HCT116 (cell line): ENCODE data around the gene ALG1L2.
"Not testable (repeated sequence)": the region's sequence is repeated elsewhere in the genome, so short reads cannot be mapped to it uniquely, and the experiment has no call there.

Source experiments
- EGR1 ChIP-seq: IDR thresholded peaks from 2 replicates; pipeline ENCODE4 v1.6.1; 2012; ENCODE audit warnings: low read depth
- POLR2A ChIP-seq: IDR thresholded peaks from 2 replicates; pipeline ENCODE4 v1.7.0; 2011; ENCODE audit warnings: borderline replicate concordance; ENCODE audit not compliant: insufficient read depth, insufficient read length; ENCODE audit errors: extremely low read depth
- RAD21 ChIP-seq: IDR thresholded peaks from 2 replicates; pipeline ENCODE4 v1.6.1; 2012; ENCODE audit warnings: low read depth, mild to moderate bottlenecking
- SIN3A ChIP-seq: IDR thresholded peaks from 2 replicates; pipeline ENCODE4 v1.6.1; 2012; ENCODE audit warnings: low read depth
- TCF7L2 ChIP-seq: IDR thresholded peaks from 2 replicates; pipeline ENCODE4 v1.7.0; 2011; ENCODE audit warnings: borderline replicate concordance, inconsistent platforms; ENCODE audit not compliant: insufficient read depth, insufficient read length; ENCODE audit errors: extremely low read depth
- YY1 ChIP-seq: IDR thresholded peaks from 2 replicates; pipeline ENCODE4 v1.6.1; 2011; ENCODE audit warnings: low read length, low read depth, moderate library complexity, mild to moderate bottlenecking; ENCODE audit not compliant: insufficient replicate concordance; ENCODE audit errors: extremely low read depth
- TF ChIP-seq, protein P1 (sequence below), 3 experiments: fragments of 200-600 bp in 1 of 3; sonication (generic) in 1 of 3; IDR thresholded peaks in 2 of 3; conservative IDR thresholded peaks in 1 of 3; 2 replicates each; pipeline ENCODE4 v1.5.1; 2012 to 2017; ENCODE audit warnings: low read depth in 2 of 3, low read length in 2 of 3, antibody characterized with exemption in 1 of 3, borderline replicate concordance in 1 of 3, control low read depth in 1 of 3, mild to moderate bottlenecking in 1 of 3, mixed read lengths in 1 of 3, mixed run types in 1 of 3, moderate library complexity in 1 of 3; ENCODE audit not compliant: insufficient read depth in 1 of 3
- TF ChIP-seq, protein P2 (sequence below): IDR thresholded peaks from 2 replicates; pipeline ENCODE4 v1.6.1; 2012; ENCODE audit warnings: low read depth

DNA sequence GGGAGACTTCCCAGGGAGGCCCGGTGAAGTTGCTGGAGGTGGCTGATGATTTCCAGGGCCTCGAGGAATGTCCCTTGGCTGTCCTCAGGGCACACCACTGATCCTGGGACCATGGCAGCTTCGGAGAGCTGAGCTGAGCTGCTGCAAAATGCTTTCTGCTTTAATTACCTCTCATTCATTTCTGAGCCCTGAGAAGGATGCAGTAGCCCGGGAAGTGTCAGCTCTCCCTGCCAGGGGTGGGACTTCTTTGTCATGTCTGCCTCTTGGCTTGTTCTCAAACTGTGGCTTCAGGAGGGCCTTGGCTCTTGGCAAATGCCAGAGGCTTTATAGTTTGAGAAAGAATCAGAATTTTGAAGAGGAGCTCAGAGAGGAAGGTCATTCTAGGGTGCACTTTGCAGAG is 28.7 kb upstream of the ALG1L2 start:
- TF ChIP-seq POLR2A, YY1, EGR1, TCF7L2, SIN3A, RAD21: not testable (repeated sequence)
- TF ChIP-seq, protein P1, sequence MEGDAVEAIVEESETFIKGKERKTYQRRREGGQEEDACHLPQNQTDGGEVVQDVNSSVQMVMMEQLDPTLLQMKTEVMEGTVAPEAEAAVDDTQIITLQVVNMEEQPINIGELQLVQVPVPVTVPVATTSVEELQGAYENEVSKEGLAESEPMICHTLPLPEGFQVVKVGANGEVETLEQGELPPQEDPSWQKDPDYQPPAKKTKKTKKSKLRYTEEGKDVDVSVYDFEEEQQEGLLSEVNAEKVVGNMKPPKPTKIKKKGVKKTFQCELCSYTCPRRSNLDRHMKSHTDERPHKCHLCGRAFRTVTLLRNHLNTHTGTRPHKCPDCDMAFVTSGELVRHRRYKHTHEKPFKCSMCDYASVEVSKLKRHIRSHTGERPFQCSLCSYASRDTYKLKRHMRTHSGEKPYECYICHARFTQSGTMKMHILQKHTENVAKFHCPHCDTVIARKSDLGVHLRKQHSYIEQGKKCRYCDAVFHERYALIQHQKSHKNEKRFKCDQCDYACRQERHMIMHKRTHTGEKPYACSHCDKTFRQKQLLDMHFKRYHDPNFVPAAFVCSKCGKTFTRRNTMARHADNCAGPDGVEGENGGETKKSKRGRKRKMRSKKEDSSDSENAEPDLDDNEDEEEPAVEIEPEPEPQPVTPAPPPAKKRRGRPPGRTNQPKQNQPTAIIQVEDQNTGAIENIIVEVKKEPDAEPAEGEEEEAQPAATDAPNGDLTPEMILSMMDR (IDR thresholded peaks at IDR 0.05 in 2 of 3, conservative IDR thresholded peaks at IDR 0.05 in 1 of 3; ENCODE audit: borderline replicate concordance in 1 of 3, insufficient read depth in 1 of 3, low read depth in 2 of 3, low read length in 2 of 3), result not testable (repeated sequence)
- TF ChIP-seq, protein P2, sequence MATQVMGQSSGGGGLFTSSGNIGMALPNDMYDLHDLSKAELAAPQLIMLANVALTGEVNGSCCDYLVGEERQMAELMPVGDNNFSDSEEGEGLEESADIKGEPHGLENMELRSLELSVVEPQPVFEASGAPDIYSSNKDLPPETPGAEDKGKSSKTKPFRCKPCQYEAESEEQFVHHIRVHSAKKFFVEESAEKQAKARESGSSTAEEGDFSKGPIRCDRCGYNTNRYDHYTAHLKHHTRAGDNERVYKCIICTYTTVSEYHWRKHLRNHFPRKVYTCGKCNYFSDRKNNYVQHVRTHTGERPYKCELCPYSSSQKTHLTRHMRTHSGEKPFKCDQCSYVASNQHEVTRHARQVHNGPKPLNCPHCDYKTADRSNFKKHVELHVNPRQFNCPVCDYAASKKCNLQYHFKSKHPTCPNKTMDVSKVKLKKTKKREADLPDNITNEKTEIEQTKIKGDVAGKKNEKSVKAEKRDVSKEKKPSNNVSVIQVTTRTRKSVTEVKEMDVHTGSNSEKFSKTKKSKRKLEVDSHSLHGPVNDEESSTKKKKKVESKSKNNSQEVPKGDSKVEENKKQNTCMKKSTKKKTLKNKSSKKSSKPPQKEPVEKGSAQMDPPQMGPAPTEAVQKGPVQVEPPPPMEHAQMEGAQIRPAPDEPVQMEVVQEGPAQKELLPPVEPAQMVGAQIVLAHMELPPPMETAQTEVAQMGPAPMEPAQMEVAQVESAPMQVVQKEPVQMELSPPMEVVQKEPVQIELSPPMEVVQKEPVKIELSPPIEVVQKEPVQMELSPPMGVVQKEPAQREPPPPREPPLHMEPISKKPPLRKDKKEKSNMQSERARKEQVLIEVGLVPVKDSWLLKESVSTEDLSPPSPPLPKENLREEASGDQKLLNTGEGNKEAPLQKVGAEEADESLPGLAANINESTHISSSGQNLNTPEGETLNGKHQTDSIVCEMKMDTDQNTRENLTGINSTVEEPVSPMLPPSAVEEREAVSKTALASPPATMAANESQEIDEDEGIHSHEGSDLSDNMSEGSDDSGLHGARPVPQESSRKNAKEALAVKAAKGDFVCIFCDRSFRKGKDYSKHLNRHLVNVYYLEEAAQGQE, result not testable (repeated sequence)
